Fibroblast of skin of left quadriceps (primary cell): ENCODE results near the gene RANBP3.
"Not testable (repeated sequence)": the region's sequence is repeated elsewhere in the genome, so short reads cannot be mapped to it uniquely, and the experiment has no call there.

Source experiments
- DNase-seq, 2 experiments: peaks; one replicate each; pipeline ENCODE4 v3.0.0-alpha.2; 2013; ENCODE audit warnings: low read depth in 2 of 2

Gene RANBP3

DNA sequence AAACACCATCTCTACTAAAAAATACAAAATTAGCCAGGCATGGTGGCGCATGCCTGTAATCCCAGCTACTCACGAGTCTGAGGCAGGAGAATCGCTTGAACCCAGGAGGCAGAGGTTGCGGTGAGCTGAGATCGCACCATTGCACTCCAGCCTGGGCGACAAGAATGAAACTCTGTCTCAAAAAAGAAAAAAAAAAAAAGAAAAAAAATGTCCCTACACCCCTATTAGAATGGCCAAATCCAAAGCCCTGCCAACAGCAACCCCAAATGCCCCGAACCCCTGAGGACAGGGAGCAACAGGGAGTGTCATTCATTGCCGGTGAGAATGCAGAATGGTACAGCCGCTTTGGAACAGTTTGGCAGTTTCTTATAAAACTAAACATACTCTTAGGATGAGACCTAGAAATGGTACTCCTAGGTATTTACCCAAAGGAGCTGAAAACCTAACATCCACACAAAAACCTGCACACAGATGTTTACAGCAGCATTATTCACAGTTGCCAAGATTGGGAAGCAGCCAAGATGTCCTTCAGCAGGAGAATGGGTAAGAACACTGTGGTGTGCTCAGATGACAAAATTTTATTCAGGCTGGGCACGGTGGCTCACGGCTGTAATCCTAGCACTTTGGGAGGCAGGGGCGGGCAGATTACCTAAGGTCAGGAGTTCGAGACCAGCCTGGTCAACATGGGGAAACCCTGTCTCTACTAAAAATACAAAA lies 94.6 kb downstream of the RANBP3 start:
- not testable (repeated sequence) for DNase-seq

DNA sequence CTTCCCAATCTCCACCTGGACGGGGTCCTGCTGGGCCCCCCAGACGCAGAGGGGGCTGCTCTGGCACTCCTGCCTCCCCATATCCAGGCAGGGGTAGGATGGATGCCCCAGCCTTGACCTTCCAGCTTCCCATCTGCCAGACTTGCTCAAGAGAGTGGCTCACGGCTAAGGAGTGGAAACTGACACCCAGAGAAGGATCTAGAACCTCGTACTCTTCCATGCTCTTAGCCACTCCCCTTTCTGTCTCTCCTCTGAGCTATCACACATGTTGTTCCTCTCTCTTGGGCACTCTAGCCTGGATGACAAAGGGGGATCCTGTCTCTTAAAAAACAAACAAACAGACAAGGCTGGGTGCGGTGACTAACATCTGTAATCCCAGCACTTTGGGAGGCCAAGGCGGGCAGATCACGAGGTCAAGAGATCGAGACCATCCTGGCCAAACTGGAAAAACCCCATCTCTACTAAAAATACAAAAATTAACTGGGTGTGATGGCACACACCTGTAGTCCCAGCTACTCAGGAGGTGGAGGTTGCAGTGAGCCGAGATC lies 95.4 kb downstream of the RANBP3 start:
- no peak for DNase-seq

DNA sequence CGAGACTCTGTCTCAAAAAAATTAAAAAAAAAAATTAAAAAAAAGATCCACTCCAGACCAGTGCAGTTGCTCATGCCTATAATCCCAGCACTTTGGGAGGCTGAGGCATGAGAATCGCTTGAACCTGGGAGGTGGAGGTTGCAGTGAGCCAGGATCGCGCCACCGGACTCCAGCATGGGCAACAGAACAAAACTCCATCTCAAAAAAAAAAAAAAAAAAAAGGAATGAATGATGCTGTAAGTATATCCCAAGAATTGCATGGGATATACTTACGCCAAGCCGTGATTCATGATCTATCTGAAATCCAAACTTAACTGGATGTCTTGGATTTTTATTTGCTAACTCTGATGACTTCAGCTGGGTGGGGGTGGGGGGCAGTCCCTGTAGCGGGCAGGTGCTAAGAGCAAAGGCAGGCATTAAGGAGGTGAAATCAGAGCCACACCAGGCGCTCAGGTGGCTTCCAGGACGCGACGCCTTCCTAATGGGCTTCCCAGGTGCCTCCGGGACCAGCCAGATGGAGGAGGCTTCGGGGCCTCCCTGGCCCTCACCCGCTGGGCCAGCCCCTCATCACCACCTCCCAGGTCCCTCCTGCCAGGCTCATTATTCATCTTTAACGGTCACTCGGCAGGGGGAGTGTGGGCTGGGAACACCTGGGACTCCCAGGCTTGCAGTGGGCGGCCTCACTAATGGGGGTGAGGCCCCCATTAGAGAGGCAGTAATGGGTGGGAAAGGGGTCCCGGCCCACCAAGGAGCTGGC lies 96.2 kb downstream of the RANBP3 start:
- DNase-seq: no peak

DNA sequence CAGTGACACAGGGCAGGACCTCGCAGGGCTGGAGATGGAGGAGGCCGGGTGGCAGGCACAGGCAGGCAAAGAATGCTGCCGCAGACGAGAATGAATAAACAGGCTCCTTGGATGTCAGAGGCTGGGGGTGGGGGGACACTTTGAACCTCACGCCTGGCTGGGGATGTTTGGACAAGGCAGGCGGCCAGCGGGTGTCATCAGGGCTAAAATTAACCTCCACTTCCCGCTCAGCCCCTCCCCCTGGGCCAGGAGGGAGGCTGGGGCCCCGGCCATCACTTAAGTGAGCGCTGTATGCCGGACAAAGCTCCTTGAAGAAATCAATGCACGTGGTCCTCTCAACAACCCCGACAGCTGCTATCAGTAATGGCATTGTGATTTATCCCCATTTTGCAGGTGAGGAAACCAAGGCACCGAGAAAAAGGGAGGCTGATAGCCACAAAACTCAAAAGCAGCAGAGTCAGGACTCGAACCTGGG lies 97.3 kb downstream of the RANBP3 start:
- DNase-seq: peak; percentile 17 to 24

DNA sequence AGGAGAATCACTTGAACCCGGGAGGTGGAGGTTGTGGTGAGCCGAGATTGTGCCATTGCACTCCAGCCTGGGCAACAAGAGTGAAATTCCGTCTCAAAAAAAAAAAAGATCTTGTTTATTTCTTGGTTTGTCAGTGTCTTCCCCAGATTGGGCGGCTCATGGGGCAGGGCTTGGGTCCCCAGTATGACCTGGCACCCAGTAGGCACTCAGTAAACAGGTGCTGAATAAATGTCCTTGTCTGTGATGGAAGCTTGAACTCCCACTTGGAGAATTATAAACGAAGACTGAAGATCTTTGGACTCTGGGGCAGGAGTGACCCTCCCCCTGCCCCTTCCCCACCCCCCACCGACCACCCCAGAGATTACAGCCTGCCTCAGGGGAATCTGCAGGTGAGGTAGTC lies 97.7 kb downstream of the RANBP3 start:
- no peak for DNase-seq

DNA sequence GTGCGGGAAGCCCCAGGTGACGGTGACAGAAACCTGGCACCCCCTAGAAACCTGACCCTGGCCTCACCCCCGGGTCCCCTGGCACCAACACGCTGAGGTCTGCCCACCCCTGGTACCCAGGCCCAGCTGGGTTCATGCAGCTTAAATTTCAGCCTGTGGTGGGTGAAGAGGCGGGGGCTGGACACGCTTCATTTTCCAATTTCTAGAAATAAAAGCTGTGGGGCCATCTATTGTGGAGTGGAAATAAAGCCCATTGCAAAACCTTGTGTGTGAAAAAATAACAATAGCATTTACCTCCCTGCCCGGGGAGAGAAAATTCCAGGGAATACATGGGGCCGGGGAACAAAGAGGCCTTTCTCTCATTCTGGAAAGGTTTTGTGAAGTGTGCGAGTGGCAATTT lies 100.1 kb downstream of the RANBP3 start:
- DNase-seq: no peak

DNA sequence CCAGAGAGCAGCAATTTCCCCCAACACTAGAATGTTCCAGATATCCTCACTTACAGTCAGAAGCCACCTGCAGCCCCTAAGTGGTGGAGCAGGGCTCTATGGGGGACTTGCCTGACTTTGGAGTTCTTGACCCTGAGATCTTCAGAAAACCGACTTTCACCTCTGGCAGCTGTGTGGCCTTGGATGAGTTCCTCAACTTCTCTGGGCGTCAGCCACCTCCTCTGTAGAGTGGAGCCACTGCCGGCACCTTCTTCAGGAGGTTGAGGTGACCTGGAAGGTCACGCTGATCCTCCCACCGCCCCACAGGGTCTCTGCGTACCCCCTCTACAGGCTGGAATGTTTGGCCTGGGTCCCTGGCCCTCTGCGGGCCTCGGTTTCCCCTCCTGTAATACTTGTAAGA lies 100.5 kb downstream of the RANBP3 start:
- DNase-seq: no peak

DNA sequence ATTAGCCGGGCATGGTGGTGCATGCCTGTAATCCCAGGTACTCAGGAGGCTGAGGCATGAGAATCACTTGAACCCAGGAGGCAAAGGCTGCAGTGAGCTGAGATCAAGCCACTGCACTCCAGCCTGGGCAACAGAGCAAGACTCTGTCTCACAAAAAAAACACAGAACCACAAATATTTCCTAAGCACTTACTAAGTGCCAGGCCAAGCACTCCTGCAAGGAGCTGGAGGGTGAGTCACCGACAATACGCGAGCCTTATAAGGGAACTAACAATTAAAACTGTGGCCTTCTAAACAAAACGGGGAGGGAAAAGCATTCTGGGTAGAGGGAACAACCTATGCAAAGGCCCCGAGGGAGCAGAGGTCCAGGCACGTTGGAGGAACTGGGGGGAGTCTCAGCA lies 103.4 kb downstream of the RANBP3 start:
- peak in 1 of 2 experiments; percentile 6 for DNase-seq

DNA sequence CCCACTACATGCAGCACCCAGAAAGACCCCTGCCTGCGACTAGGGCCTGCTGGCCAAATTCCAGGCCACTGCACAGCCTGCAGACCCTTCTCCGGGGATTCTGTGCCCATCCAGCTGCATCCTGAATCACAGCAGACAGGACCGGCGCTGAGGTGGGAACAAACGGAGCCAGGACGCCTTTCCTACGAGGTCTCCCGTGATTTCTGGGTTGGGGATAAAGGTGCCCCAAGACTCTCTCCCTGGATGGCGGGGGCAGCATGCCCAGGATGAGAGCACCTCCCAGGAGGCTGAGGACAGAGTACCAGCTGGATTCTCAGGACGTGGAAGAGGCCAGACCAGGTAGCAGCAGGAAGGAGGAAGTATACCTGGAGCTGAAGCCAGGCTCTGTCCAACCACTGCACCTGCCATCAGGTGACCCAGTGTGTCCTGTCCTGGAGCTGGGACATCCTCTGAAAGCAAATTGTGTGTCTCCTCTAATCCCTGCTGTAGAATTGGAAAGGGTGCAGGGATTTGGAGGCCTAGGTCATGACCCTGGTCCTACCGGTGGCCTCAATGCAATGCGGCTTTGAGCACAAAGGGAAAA lies 104.2 kb downstream of the RANBP3 start:
- DNase-seq: no peak

DNA sequence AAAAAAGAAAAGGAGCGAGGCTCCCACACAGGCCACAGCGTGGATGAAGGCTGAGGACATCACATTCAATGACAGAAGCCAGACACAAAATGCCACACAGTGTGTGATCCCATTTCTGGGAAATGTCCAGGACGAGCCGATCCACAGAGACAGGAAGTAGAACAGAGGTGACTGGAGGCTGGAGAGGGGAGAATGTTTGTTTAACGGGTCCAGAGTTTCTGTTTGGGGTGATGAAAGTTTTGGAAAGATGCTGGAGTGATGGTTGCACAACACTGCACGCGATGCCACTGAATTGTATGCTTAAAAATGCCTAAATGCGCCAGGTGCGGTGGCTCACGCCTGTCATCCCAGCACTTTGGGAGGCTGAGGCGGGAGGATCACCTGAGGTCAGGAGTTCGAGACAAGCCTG lies 107.0 kb downstream of the RANBP3 start:
- no peak for DNase-seq

DNA sequence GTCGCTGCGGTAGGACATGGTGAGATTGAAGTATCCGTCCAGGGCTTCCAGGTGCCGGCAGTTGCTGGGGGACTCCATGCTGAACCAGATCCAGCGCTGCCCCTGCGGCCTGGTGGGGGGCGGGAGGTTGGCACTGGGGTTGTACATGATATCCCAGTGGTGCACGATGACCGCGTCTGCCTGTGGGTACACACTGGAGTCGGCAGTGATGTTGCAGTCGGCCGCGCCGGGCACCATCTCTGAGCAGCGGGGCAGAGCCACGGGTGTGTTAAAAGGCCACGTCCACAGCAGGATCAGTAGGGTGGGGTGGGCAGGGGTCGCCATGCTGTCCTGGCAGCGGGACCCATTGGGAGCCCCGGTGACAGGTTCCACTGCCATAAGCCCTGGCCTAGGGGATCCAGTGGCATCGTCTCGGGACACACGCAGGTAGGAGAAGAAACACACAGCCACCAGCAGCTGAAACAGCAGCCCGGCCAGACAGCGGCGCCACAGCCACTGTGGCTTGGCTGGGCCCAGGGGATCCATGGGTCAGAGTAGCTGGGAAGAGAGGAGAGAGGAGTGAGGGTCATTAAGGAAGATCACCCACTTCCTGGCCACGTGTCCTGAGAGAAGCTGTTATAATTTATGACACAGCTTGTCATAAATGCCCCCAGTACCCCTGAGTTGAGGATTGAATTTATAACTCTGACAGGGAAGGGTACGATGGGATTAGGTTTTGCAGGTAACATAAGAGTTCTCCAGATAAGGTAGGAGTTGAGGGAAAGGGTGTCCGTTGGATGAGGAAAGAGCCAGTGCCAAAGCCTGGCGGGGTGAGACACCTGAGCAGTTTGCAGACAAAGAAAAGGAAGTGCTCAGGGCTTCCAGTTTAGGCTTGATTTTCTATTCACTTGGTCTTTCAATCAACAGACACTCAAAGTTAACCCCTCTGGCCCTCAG lies 110.5 kb downstream of the RANBP3 start:
- no peak for DNase-seq
